22Rv1 (cell line): ENCODE measurements around the gene AFF2.

ENCODE experiments used
- ZFX ChIP-seq: fragments of 450-650 bp; IDR thresholded peaks from 2 replicates; pipeline ENCODE4 v1.6.1; 2017; ENCODE audit warnings: antibody characterized with exemption, borderline replicate concordance
- TF ChIP-seq, protein P1 (sequence below): fragments of 450-650 bp; IDR thresholded peaks from 2 replicates; pipeline ENCODE4 v1.5.1; 2017; ENCODE audit warnings: mild to moderate bottlenecking

DNA sequence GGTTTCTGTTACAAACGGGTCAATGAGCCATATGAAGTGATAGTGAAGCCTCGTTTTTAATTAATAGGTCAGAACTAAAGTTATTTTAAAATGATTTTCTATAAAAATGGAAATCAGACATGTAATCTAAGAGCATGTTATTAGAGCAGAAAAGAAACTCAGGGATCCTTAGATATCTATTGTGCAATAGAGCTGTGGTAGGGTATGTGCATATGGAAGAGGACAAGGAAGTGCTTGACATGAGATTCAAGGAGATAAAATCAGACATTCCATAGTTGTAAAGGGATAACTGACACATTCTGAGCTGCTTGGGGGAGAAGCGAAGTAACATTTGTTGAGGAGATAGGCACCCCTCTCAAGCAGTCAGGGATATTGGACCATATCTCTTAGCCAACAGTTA, 143.0 kb downstream of the AFF2 start:
- TF ChIP-seq, protein P1, sequence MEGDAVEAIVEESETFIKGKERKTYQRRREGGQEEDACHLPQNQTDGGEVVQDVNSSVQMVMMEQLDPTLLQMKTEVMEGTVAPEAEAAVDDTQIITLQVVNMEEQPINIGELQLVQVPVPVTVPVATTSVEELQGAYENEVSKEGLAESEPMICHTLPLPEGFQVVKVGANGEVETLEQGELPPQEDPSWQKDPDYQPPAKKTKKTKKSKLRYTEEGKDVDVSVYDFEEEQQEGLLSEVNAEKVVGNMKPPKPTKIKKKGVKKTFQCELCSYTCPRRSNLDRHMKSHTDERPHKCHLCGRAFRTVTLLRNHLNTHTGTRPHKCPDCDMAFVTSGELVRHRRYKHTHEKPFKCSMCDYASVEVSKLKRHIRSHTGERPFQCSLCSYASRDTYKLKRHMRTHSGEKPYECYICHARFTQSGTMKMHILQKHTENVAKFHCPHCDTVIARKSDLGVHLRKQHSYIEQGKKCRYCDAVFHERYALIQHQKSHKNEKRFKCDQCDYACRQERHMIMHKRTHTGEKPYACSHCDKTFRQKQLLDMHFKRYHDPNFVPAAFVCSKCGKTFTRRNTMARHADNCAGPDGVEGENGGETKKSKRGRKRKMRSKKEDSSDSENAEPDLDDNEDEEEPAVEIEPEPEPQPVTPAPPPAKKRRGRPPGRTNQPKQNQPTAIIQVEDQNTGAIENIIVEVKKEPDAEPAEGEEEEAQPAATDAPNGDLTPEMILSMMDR, result no peak
- no peak for TF ChIP-seq ZFX
